Esophagus squamous epithelium (tissue), 4 donors: ENCODE data around the gene ATP8A2.

ENCODE experiments used
- CTCF ChIP-seq, 6 experiments: fragments of 450-650 bp in 4 of 6; fragments of 200-600 bp in 2 of 6; sonication (generic) in 2 of 6; IDR thresholded peaks; one replicate each; pipeline ENCODE4 v1.5.1; 2016 to 2019; ENCODE audit warnings: antibody characterized with exemption in 6 of 6, mild to moderate bottlenecking in 4 of 6, moderate library complexity in 4 of 6
- POLR2A ChIP-seq, 4 donors: fragments of 450-650 bp; IDR thresholded peaks; one replicate each; pipeline ENCODE4 v1.6.1; 2017; ENCODE audit warnings: antibody characterized with exemption in 4 of 4, mild to moderate bottlenecking in 4 of 4, moderate library complexity in 3 of 4

GRCh38 chr13:26058704-26059103, 686.9 kb downstream of the ATP8A2 start:
- TF ChIP-seq CTCF (IDR thresholded peaks at IDR 0.05): no peak
- no peak for TF ChIP-seq POLR2A (IDR thresholded peaks at IDR 0.05)
